Neural cell (in vitro differentiated cells): ENCODE data around the gene DOCK2. TPM values are rescaled to one million over a fixed set of nuclear protein-coding genes. Genes with fewer than 3 reads are reported as not detected.
"Not testable (repeated sequence)": the region's sequence is repeated elsewhere in the genome, so short reads cannot be mapped to it uniquely, and the experiment has no call there.

Experiments
- H2AFZ ChIP-seq: fragments of 200-600, 300-800 bp; sonication (generic), shearing (Covaris generic); 2 replicates; pipeline ENCODE4 v1.6.0; 2014; ENCODE audit warnings: low read depth, mild to moderate bottlenecking, antibody characterized with exemption, low read length, moderate library complexity
- H3F3A ChIP-seq: fragments of 200-600 bp; shearing (Covaris generic); 2 replicates; pipeline ENCODE4 v1.6.1; 2016; ENCODE audit warnings: mild to moderate bottlenecking, moderate library complexity, mixed read lengths, antibody characterized with exemption, low read length; ENCODE audit not compliant: insufficient read depth, poor library complexity, severe bottlenecking
- H3K27ac ChIP-seq: fragments of 200-600, 300-800 bp; sonication (generic), shearing (Covaris generic); 2 replicates; pipeline ENCODE4 v1.5.1; 2014; ENCODE audit warnings: mild to moderate bottlenecking, low read length, moderate library complexity
- H3K27me3 ChIP-seq: fragments of 300-800, 200-600 bp; sonication (generic), shearing (Covaris generic); 2 replicates; pipeline ENCODE4 v1.6.0; 2014; ENCODE audit warnings: mild to moderate bottlenecking, low read depth, low read length, moderate library complexity; ENCODE audit not compliant: insufficient read depth
- H3K36me3 ChIP-seq: fragments of 300-800, 200-600 bp; sonication (generic), shearing (Covaris generic); 2 replicates; pipeline ENCODE4 v1.5.1; 2014; ENCODE audit warnings: mild to moderate bottlenecking, antibody characterized with exemption, low read length, moderate library complexity; ENCODE audit not compliant: insufficient read depth
- H3K4me2 ChIP-seq: fragments of 300-800, 200-600 bp; sonication (generic), shearing (Covaris generic); 2 replicates; pipeline ENCODE4 v1.6.0; 2014; ENCODE audit warnings: mild to moderate bottlenecking, low read length
- H3K4me3 ChIP-seq: fragments of 300-800, 200-600 bp; sonication (generic), shearing (Covaris generic); 2 replicates; pipeline ENCODE4 v1.5.1; 2014; ENCODE audit warnings: mild to moderate bottlenecking, low read length, moderate library complexity
- H3K79me2 ChIP-seq: fragments of 200-600 bp; shearing (Covaris generic); replicated peaks from 2 replicates; pipeline ENCODE4 v1.6.0; 2014; ENCODE audit warnings: mild to moderate bottlenecking, low read length, moderate library complexity; ENCODE audit not compliant: insufficient read depth
- H3K9ac ChIP-seq: fragments of 300-800, 200-600 bp; sonication (generic), shearing (Covaris generic); 2 replicates; pipeline ENCODE4 v1.6.1; 2016; ENCODE audit warnings: mild to moderate bottlenecking, low read length, mixed read lengths
- H3K9me2 ChIP-seq: fragments of 200-600 bp; shearing (Covaris generic); 2 replicates; pipeline ENCODE4 v1.6.1; 2016; ENCODE audit warnings: mild to moderate bottlenecking, low read length, mixed read lengths; ENCODE audit not compliant: insufficient read depth
- H3K9me3 ChIP-seq: fragments of 200-600, 300-800 bp; sonication (generic), shearing (Covaris generic); 2 replicates; pipeline ENCODE4 v1.6.1; 2016; ENCODE audit warnings: mild to moderate bottlenecking, mixed run types, low read length, moderate library complexity, mixed read lengths
- H4K20me1 ChIP-seq: fragments of 200-600 bp; shearing (Covaris generic); 2 replicates; pipeline ENCODE4 v1.6.1; 2016; ENCODE audit warnings: mild to moderate bottlenecking, mixed run types; ENCODE audit not compliant: insufficient read depth
- EP300 ChIP-seq: fragments of 450-650 bp; conservative IDR thresholded peaks from 2 replicates; pipeline ENCODE4 v1.6.1; 2014; ENCODE audit warnings: antibody characterized with exemption, mild to moderate bottlenecking, moderate library complexity; ENCODE audit not compliant: poor library complexity, severe bottlenecking
- EZH2 ChIP-seq: fragments of 200-600, 300-800 bp; shearing (Covaris generic), sonication (generic); IDR thresholded peaks from 2 replicates; pipeline ENCODE4 v1.6.1; 2014; ENCODE audit warnings: antibody characterized with exemption, low read length, borderline replicate concordance, mild to moderate bottlenecking; ENCODE audit not compliant: insufficient read depth, poor library complexity, severe bottlenecking
- MXI1 ChIP-seq: fragments of 450-650 bp; conservative IDR thresholded peaks from 2 replicates; pipeline ENCODE4 v1.6.1; 2014; ENCODE audit warnings: antibody characterized with exemption, mild to moderate bottlenecking; ENCODE audit not compliant: poor library complexity, severe bottlenecking
- POLR2AphosphoS5 ChIP-seq: IDR thresholded peaks from 2 replicates; pipeline ENCODE4 v1.6.1; 2012
- RAD21 ChIP-seq: fragments of 450-650 bp; conservative IDR thresholded peaks from 2 replicates; pipeline ENCODE4 v1.6.1; 2014; ENCODE audit warnings: antibody characterized with exemption, mild to moderate bottlenecking, moderate library complexity
- REST ChIP-seq: IDR thresholded peaks from 2 replicates; pipeline ENCODE4 v1.6.1; 2012; ENCODE audit warnings: borderline replicate concordance
- SMC3 ChIP-seq: fragments of 450-650 bp; conservative IDR thresholded peaks from 2 replicates; pipeline ENCODE4 v1.6.1; 2014; ENCODE audit warnings: antibody characterized with exemption, mild to moderate bottlenecking, moderate library complexity; ENCODE audit not compliant: poor library complexity
- TAF1 ChIP-seq: IDR thresholded peaks from 2 replicates; pipeline ENCODE4 v1.6.1; 2012; ENCODE audit warnings: low read depth
- polyA plus RNA-seq: library from polyadenylated mRNA; depleted of rRNA; stranded (reverse); fragments of >200 nt; gene quantifications from 2 replicates; pipeline ENCODE4 v1.2.3, GENCODE V29; 2014
- TF ChIP-seq, protein P1 (sequence below): fragments of 450-650 bp; IDR thresholded peaks from 2 replicates; pipeline ENCODE4 v1.5.1; 2014; ENCODE audit warnings: antibody characterized with exemption, mild to moderate bottlenecking, moderate library complexity; ENCODE audit not compliant: poor library complexity, severe bottlenecking

DOCK2 gene
- polyA plus RNA-seq, 1 donor from 2014 or later: 0.15 TPM

GRCh38 chr5:169723103-169723831 lies 86.2 kb downstream of the DOCK2 start:
- no peaks in the 10 kb centered on the region for H3K27me3 ChIP-seq
- no peaks in the 10 kb centered on the region for H3K79me2 ChIP-seq
- no peak overlapping the region for H3K9ac ChIP-seq
- H3K27ac ChIP-seq: no peak overlapping the region
- H3K4me2 ChIP-seq: no peak overlapping the region
- H3K9me2 ChIP-seq: no peaks in the 10 kb centered on the region
- TF ChIP-seq RAD21: no peak
- no peak for TF ChIP-seq EZH2
- no peak for TF ChIP-seq REST
- TF ChIP-seq EP300: no peak
- TF ChIP-seq, protein P1, sequence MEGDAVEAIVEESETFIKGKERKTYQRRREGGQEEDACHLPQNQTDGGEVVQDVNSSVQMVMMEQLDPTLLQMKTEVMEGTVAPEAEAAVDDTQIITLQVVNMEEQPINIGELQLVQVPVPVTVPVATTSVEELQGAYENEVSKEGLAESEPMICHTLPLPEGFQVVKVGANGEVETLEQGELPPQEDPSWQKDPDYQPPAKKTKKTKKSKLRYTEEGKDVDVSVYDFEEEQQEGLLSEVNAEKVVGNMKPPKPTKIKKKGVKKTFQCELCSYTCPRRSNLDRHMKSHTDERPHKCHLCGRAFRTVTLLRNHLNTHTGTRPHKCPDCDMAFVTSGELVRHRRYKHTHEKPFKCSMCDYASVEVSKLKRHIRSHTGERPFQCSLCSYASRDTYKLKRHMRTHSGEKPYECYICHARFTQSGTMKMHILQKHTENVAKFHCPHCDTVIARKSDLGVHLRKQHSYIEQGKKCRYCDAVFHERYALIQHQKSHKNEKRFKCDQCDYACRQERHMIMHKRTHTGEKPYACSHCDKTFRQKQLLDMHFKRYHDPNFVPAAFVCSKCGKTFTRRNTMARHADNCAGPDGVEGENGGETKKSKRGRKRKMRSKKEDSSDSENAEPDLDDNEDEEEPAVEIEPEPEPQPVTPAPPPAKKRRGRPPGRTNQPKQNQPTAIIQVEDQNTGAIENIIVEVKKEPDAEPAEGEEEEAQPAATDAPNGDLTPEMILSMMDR: no peak
- TF ChIP-seq POLR2AphosphoS5: no peak
- TF ChIP-seq MXI1: no peak
- no peak for TF ChIP-seq SMC3
- TF ChIP-seq TAF1: no peak
- no peaks in the 10 kb centered on the region for H3K36me3 ChIP-seq
- H3K9me3 ChIP-seq: no peaks in the 10 kb centered on the region
- H3F3A ChIP-seq: no peaks in the 10 kb centered on the region
- no peak overlapping the region for H2AFZ ChIP-seq
- H4K20me1 ChIP-seq: no peaks in the 10 kb centered on the region
- H3K4me3 ChIP-seq: no peak overlapping the region

GRCh38 chr5:169724303-169725087 lies 87.4 kb downstream of the DOCK2 start:
- no peaks in the 10 kb centered on the region for H3K9me3 ChIP-seq
- H3F3A ChIP-seq: no peaks in the 10 kb centered on the region
- no peak overlapping the region for H2AFZ ChIP-seq
- no peak overlapping the region for H3K27ac ChIP-seq
- H3K27me3 ChIP-seq: no peaks in the 10 kb centered on the region
- H3K4me3 ChIP-seq: no peak overlapping the region
- no peaks in the 10 kb centered on the region for H3K36me3 ChIP-seq
- H3K79me2 ChIP-seq: no peaks in the 10 kb centered on the region
- no peak overlapping the region for H3K9ac ChIP-seq
- no peaks in the 10 kb centered on the region for H3K9me2 ChIP-seq
- TF ChIP-seq EZH2: no peak
- TF ChIP-seq, protein P1: no peak
- no peak for TF ChIP-seq POLR2AphosphoS5
- TF ChIP-seq RAD21: no peak
- no peak for TF ChIP-seq EP300
- TF ChIP-seq MXI1: no peak
- TF ChIP-seq TAF1: no peak
- no peak for TF ChIP-seq SMC3
- TF ChIP-seq REST: no peak
- H3K4me2 ChIP-seq: no peak overlapping the region
- no peaks in the 10 kb centered on the region for H4K20me1 ChIP-seq

GRCh38 chr5:169725665-169726064 lies 88.6 kb downstream of the DOCK2 start:
- not testable (repeated sequence) for H3K27ac ChIP-seq, H3K27me3 ChIP-seq, H3K4me3 ChIP-seq, H3K9ac ChIP-seq, H4K20me1 ChIP-seq, H2AFZ ChIP-seq, H3K36me3 ChIP-seq, H3K9me2 ChIP-seq, H3K79me2 ChIP-seq, H3K4me2 ChIP-seq, H3F3A ChIP-seq, H3K9me3 ChIP-seq
